ENCODE measurements around the gene AMBP. TPM values are rescaled to one million over a fixed set of nuclear protein-coding genes. Genes with fewer than 3 reads are reported as not detected.

Gene AMBP
- total RNA-seq, 2 donors from 2014 or later: not detected

GRCh38 chr9:114038724-114039313, 39.3 kb downstream of the AMBP start:
- H3K36me3 ChIP-seq: peaks cover 15% of the 10 kb centered on the region
- no peaks in the 10 kb centered on the region for H3K27me3 ChIP-seq
- peak; percentile 21 for DNase-seq (ENCODE audit: low spot score)
- H3K4me1 ChIP-seq: no peaks in the 10 kb centered on the region
- no peak for TF ChIP-seq CTCF (IDR thresholded peaks at IDR 0.05)
- H3K27ac ChIP-seq: no peak overlapping the region
- no peak overlapping the region for H3K4me3 ChIP-seq
- H3K9me3 ChIP-seq: no peaks in the 10 kb centered on the region

GRCh38 chr9:114037961-114038723, 40.0 kb downstream of the AMBP start:
- H3K36me3 ChIP-seq: peaks cover 15% of the 10 kb centered on the region
- H3K4me3 ChIP-seq: no peak overlapping the region
- DNase-seq (ENCODE audit: low spot score): peak; percentile 50
- no peaks in the 10 kb centered on the region for H3K4me1 ChIP-seq
- H3K27me3 ChIP-seq: no peaks in the 10 kb centered on the region
- TF ChIP-seq CTCF (IDR thresholded peaks at IDR 0.05): no peak
- H3K9me3 ChIP-seq: no peaks in the 10 kb centered on the region
- no peak overlapping the region for H3K27ac ChIP-seq

- Histone ChIP-seq H3K27ac (no peak overlapping the region), H3K4me3 (no peak overlapping the region), H3K36me3 (peaks cover 15% of the 10 kb centered on the region), H3K27me3 (no peaks in the 10 kb centered on the region), H3K9me3 (no peaks in the 10 kb centered on the region), H3K4me1 (no peaks in the 10 kb centered on the region)
- DNase-seq (ENCODE audit: low spot score): no peak
- TF ChIP-seq CTCF (IDR thresholded peaks at IDR 0.05): no peak
These were observed 40.9 kb downstream of the AMBP start for GRCh38 chr9:114037249-114037648.

GRCh38 chr9:114035845-114036801, 42.0 kb downstream of the AMBP start:
- Histone ChIP-seq H3K27ac (no peak overlapping the region), H3K4me1 (no peaks in the 10 kb centered on the region), H3K4me3 (no peak overlapping the region), H3K27me3 (no peaks in the 10 kb centered on the region), H3K9me3 (no peaks in the 10 kb centered on the region), H3K36me3 (peaks cover 15% of the 10 kb centered on the region)
- DNase-seq (ENCODE audit: low spot score): peak; percentile 50
- TF ChIP-seq CTCF (IDR thresholded peaks at IDR 0.05): no peak

- Histone ChIP-seq H3K4me1 (no peaks in the 10 kb centered on the region), H3K9me3 (no peaks in the 10 kb centered on the region), H3K4me3 (no peak overlapping the region), H3K36me3 (peaks cover 15% of the 10 kb centered on the region), H3K27ac (no peak overlapping the region), H3K27me3 (no peaks in the 10 kb centered on the region)
- no peak for TF ChIP-seq CTCF (IDR thresholded peaks at IDR 0.05)
- DNase-seq (ENCODE audit: low spot score): peak; percentile 52
These were observed 42.8 kb downstream of the AMBP start for GRCh38 chr9:114035221-114035844.

All from right atrium auricular region (tissue), 2 donors.